Measurements from ENCODE around the gene EFS.

The EFS gene

DNA sequence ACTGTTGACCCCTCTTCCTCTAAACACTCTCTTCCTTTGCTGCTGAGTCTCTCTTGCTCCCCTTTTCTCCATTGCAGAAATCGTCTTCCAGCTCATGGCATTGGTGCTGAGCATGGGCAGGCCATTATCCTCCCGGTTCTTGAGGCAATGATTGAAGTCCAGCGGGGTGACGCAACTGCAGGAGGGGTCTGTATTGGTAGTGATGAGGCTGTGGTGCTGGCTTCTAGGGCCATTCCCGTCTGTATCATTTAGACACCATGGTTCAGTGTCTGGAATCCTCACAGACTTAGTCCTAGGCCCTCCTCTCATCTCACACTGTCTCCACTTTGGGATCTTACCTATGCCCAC, 11.6 kb downstream of the EFS start:
- Histone ChIP-seq H3K9me3 (ENCODE audit: control insufficient read depth, insufficient read depth, low read depth, low read length) (no peaks in the 10 kb centered on the region), H3K4me3 (ENCODE audit: low read depth, low read length) (no peak overlapping the region)
- POLR2A ChIA-PET: interaction anchor here (1.9 kb wide), 1 partner anchor 33 kb away, joined by 7 read pairs; the partner anchor contains the start of gene PABPN1

DNA sequence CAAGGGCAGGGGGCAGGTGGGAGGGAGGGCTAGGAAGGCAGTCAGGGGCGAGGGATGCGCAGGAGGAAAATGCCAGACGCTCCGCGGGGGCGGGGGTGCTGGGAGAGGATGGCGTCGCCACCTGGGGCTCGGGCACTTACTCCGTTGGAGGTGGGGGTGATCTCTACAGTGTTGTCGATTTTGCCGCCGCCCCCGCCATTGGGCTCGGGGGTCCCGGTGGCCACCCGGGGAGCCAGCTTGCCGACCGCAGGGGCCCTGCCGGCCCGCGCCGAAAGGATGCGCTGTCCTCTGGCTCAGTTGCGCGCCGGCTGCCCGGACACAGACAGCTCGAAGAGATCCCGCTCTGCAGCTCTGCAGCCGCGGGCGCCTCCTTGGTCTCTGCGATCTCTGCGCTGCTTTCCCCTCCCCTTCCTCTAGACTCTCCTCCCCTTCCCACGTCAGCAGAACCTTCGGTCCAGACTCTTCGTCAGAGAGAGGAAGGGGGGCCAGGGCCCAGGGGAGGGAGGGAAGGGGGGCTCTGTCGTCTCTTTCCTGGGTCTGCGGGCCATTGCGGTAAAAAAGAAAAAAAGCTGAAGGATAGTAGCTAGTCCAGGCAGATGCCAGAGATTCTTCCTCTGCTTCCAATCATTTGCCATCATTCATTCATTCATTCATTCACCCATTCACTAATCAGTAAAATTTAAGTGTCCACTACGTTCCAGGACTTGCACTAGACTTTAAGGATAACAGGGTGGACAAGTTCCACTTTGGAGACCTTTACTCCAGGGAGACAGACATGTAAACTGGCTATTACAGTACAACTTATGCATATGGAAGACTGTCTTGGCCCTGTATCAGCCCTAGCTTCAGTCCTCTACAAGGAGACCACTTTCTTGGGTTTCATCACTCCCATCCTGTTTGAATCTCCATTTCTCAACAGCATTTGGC, 12.2 kb downstream of the EFS start, which contains the start of gene SLC22A17:
SLC22A17 (minus strand) TSS at position 382 of the 927 bp plus-strand sequence.
- Histone ChIP-seq H3K27ac (ENCODE audit: extremely low read depth, low read depth, low read length) (no peak within 1 kb of the TSS), H3K4me1 (ENCODE audit: control insufficient read depth, insufficient read depth, low read length) (no peaks in the 10 kb centered on the region), H3K36me3 (ENCODE audit: control insufficient read depth in 2 of 2, insufficient read depth in 1 of 2, low read length in 2 of 2) (no peaks in the 10 kb centered on the region), H3K4me3 (ENCODE audit: low read depth, low read length) (peak within 1 kb of the TSS; percentile 56), H3K9me3 (ENCODE audit: control insufficient read depth, insufficient read depth, low read depth, low read length) (no peaks in the 10 kb centered on the region)
- POLR2A ChIA-PET: interaction anchor here (0.7 to 1.9 kb wide), 2 partner anchors 32 to 66 kb away, joined by 4 to 7 read pairs; partner anchors contain the start of gene PABPN1
- CTCF ChIA-PET: interaction anchor here (0.5 to 2.0 kb wide), 6 partner anchors 8 to 30 kb away, joined by 3 to 8 read pairs (median 4); no protein-coding TSS in a partner anchor
- TF ChIP-seq ZNF433 (tag by site-specific recombination; IDR thresholded peaks at IDR 0.05; ENCODE audit: low read depth) (no peak), SALL2 (tag by site-specific recombination; IDR thresholded peaks at IDR 0.05; ENCODE audit: borderline replicate concordance) (no peak), ZBTB7A (tag by site-specific recombination; IDR thresholded peaks at IDR 0.05; ENCODE audit: low read depth) (0 out of 2 replicates have a peak, but pooled peaks have one; percentile 43), ZNF473 (tag by site-specific recombination; IDR thresholded peaks at IDR 0.05) (no peak), ZNF501 (tag by site-specific recombination; IDR thresholded peaks at IDR 0.05) (no peak), WT1 (tag by site-specific recombination; IDR thresholded peaks at IDR 0.05) (no peak), KLF16 (tag by site-specific recombination; IDR thresholded peaks at IDR 0.05) (peak; percentile 47; the same call in 1 of the 2 replicates), ZNF777 (tag by site-specific recombination; IDR thresholded peaks at IDR 0.05; ENCODE audit: borderline replicate concordance) (peak; percentile 38; the same call in 1 of the 2 replicates), ZEB2 (tag by site-specific recombination; IDR thresholded peaks at IDR 0.05) (peak; percentile 72)
- TF ChIP-seq, protein P1, sequence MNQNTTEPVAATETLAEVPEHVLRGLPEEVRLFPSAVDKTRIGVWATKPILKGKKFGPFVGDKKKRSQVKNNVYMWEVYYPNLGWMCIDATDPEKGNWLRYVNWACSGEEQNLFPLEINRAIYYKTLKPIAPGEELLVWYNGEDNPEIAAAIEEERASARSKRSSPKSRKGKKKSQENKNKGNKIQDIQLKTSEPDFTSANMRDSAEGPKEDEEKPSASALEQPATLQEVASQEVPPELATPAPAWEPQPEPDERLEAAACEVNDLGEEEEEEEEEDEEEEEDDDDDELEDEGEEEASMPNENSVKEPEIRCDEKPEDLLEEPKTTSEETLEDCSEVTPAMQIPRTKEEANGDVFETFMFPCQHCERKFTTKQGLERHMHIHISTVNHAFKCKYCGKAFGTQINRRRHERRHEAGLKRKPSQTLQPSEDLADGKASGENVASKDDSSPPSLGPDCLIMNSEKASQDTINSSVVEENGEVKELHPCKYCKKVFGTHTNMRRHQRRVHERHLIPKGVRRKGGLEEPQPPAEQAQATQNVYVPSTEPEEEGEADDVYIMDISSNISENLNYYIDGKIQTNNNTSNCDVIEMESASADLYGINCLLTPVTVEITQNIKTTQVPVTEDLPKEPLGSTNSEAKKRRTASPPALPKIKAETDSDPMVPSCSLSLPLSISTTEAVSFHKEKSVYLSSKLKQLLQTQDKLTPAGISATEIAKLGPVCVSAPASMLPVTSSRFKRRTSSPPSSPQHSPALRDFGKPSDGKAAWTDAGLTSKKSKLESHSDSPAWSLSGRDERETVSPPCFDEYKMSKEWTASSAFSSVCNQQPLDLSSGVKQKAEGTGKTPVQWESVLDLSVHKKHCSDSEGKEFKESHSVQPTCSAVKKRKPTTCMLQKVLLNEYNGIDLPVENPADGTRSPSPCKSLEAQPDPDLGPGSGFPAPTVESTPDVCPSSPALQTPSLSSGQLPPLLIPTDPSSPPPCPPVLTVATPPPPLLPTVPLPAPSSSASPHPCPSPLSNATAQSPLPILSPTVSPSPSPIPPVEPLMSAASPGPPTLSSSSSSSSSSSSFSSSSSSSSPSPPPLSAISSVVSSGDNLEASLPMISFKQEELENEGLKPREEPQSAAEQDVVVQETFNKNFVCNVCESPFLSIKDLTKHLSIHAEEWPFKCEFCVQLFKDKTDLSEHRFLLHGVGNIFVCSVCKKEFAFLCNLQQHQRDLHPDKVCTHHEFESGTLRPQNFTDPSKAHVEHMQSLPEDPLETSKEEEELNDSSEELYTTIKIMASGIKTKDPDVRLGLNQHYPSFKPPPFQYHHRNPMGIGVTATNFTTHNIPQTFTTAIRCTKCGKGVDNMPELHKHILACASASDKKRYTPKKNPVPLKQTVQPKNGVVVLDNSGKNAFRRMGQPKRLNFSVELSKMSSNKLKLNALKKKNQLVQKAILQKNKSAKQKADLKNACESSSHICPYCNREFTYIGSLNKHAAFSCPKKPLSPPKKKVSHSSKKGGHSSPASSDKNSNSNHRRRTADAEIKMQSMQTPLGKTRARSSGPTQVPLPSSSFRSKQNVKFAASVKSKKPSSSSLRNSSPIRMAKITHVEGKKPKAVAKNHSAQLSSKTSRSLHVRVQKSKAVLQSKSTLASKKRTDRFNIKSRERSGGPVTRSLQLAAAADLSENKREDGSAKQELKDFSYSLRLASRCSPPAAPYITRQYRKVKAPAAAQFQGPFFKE (tag by site-specific recombination; IDR thresholded peaks at IDR 0.05; ENCODE audit: borderline replicate concordance): 0 out of 2 replicates have a peak, but pooled peaks have one; percentile 16

More for the DNA sequence above, 11.6 kb downstream of the EFS start:
- TF ChIP-seq ZFP69B (tag by site-specific recombination; IDR thresholded peaks at IDR 0.05) (no peak), GLIS1 (tag by site-specific recombination; IDR thresholded peaks at IDR 0.05) (no peak), BCL11A (tag by site-specific recombination; IDR thresholded peaks at IDR 0.05; ENCODE audit: low read depth) (no peak), ZXDB (tag by site-specific recombination; IDR thresholded peaks at IDR 0.05) (no peak), HOXD13 (CRISPR knock-in tag; IDR thresholded peaks at IDR 0.05; ENCODE audit: borderline replicate concordance) (no peak), ZNF302 (tag by site-specific recombination; IDR thresholded peaks at IDR 0.05; ENCODE audit: low read depth) (no peak), ZNF2 (tag by site-specific recombination; IDR thresholded peaks at IDR 0.05) (no peak), ZNF580 (tag by site-specific recombination; IDR thresholded peaks at IDR 0.05) (no peak), ZNF488 (tag by site-specific recombination; IDR thresholded peaks at IDR 0.05) (no peak), KLF16 (tag by site-specific recombination; IDR thresholded peaks at IDR 0.05) (no peak), ZBTB44 (tag by site-specific recombination; IDR thresholded peaks at IDR 0.05) (no peak), ZNF354C (tag by site-specific recombination; IDR thresholded peaks at IDR 0.05; ENCODE audit: borderline replicate concordance, low read depth) (no peak), ZNF555 (tag by site-specific recombination; conservative IDR thresholded peaks at IDR 0.05) (no peak), TCF7L2 (IDR thresholded peaks at IDR 0.05; ENCODE audit: borderline replicate concordance, low read depth, low read length) (no peak), ZNF311 (tag by site-specific recombination; IDR thresholded peaks at IDR 0.05; ENCODE audit: borderline replicate concordance) (no peak), ZNF19 (tag by site-specific recombination; IDR thresholded peaks at IDR 0.05; ENCODE audit: low read depth) (no peak), ZNF791 (tag by site-specific recombination; IDR thresholded peaks at IDR 0.05) (no peak), ZBTB21 (tag by site-specific recombination; IDR thresholded peaks at IDR 0.05) (no peak), SALL2 (tag by site-specific recombination; IDR thresholded peaks at IDR 0.05; ENCODE audit: borderline replicate concordance) (no peak)
- Histone ChIP-seq H3K36me3 (ENCODE audit: control insufficient read depth in 2 of 2, insufficient read depth in 1 of 2, low read length in 2 of 2) (no peaks in the 10 kb centered on the region), H3K27ac (ENCODE audit: extremely low read depth, low read depth, low read length) (no peak overlapping the region), H3K4me1 (ENCODE audit: control insufficient read depth, insufficient read depth, low read length) (no peaks in the 10 kb centered on the region)
- CTCF ChIA-PET: interaction anchor here (0.5 to 2.0 kb wide), 3 partner anchors 15 to 27 kb away, joined by 4 to 8 read pairs (median 4); no protein-coding TSS in a partner anchor
